Measurements from ENCODE around the gene BMPR2. TPM values are rescaled to one million over a fixed set of nuclear protein-coding genes. Genes with fewer than 3 reads are reported as not detected.

Gene BMPR2
- total and polyA plus RNA-seq, 2 donors (not counting 1 experiment from before 2014, with no cell fraction given): 21.6 to 65.8 TPM

GRCh38 chr2:202555356-202555755 lies 179.2 kb downstream of the BMPR2 start:
- Histone ChIP-seq H3K9ac (ENCODE audit: insufficient read depth, low read length) (no peak overlapping the region), H3K9me3 (ENCODE audit: control insufficient read depth, insufficient read depth, low read depth, low read length) (no peaks in the 10 kb centered on the region), H3K4me3 (replicated peaks in 1 of 4; ENCODE audit: control extremely low read depth in 1 of 4, insufficient read depth in 1 of 4, low read depth in 3 of 4, low read length in 4 of 4) (no peak overlapping the region), H3K27me3 (ENCODE audit: control insufficient read depth, insufficient read depth, low read length) (no peaks in the 10 kb centered on the region), H4K20me1 (ENCODE audit: control insufficient read depth, extremely low read depth, insufficient read depth, low read length) (no peaks in the 10 kb centered on the region), H3K36me3 (ENCODE audit: control insufficient read depth, insufficient read depth, low read length) (peaks cover 2% of the 10 kb centered on the region), H3K27ac (ENCODE audit: insufficient read depth, low read length) (no peak overlapping the region), H3K79me2 (ENCODE audit: control insufficient read depth, insufficient read depth, low read length) (no peaks in the 10 kb centered on the region), H2AFZ (ENCODE audit: low read length) (no peak overlapping the region), H3K4me2 (ENCODE audit: extremely low read depth, insufficient read depth, low read length) (no peak overlapping the region), H3K4me1 (ENCODE audit: control insufficient read depth, extremely low read depth, insufficient read depth, low read length) (no peaks in the 10 kb centered on the region)
- no peak for TF ChIP-seq CTCF (conservative IDR thresholded peaks at IDR 0.05 in 1 of 2, IDR thresholded peaks at IDR 0.05 in 1 of 2; ENCODE audit: low read depth in 1 of 2, low read length in 2 of 2)
- no peak for TF ChIP-seq EZH2 (IDR thresholded peaks at IDR 0.05; ENCODE audit: low read length, missing control alignments)
- no peak for DNase-seq (ENCODE audit: low read depth in 2 of 2)

GRCh38 chr2:202560200-202560599 lies 184.1 kb downstream of the BMPR2 start:
- no peak for TF ChIP-seq CTCF (conservative IDR thresholded peaks at IDR 0.05 in 1 of 2, IDR thresholded peaks at IDR 0.05 in 1 of 2; ENCODE audit: low read depth in 1 of 2, low read length in 2 of 2)
- TF ChIP-seq EZH2 (IDR thresholded peaks at IDR 0.05; ENCODE audit: low read length, missing control alignments): no peak
- Histone ChIP-seq H3K27ac (ENCODE audit: insufficient read depth, low read length) (no peak overlapping the region), H2AFZ (ENCODE audit: low read length) (no peak overlapping the region), H3K9ac (ENCODE audit: insufficient read depth, low read length) (no peak overlapping the region), H3K36me3 (ENCODE audit: control insufficient read depth, insufficient read depth, low read length) (peaks cover 2% of the 10 kb centered on the region), H3K27me3 (ENCODE audit: control insufficient read depth, insufficient read depth, low read length) (no peaks in the 10 kb centered on the region), H3K4me2 (ENCODE audit: extremely low read depth, insufficient read depth, low read length) (no peak overlapping the region), H3K4me3 (replicated peaks in 1 of 4; ENCODE audit: control extremely low read depth in 1 of 4, insufficient read depth in 1 of 4, low read depth in 3 of 4, low read length in 4 of 4) (no peak overlapping the region), H3K4me1 (ENCODE audit: control insufficient read depth, extremely low read depth, insufficient read depth, low read length) (no peaks in the 10 kb centered on the region), H4K20me1 (ENCODE audit: control insufficient read depth, extremely low read depth, insufficient read depth, low read length) (no peaks in the 10 kb centered on the region), H3K9me3 (ENCODE audit: control insufficient read depth, insufficient read depth, low read depth, low read length) (no peaks in the 10 kb centered on the region), H3K79me2 (ENCODE audit: control insufficient read depth, insufficient read depth, low read length) (no peaks in the 10 kb centered on the region)
- DNase-seq (ENCODE audit: low read depth in 2 of 2): no peak

DNA sequence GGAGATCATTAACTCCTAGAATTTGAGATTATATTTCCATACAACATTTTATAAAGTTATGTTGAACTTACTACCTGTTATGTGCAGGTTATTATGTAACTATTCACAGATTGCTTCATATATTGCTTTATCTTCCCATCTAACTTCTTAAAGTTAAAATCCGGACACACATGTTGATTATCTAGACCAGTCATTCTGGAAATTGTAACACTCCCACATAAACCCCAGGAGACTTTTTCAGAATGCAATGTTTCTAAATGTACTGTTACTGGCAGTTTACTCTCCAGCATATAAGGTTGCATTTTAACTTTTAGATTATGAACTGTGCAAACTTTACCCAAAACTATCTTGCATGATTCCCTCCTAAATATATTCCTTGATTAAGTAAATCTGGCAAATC lies 188.1 kb downstream of the BMPR2 start:
- H2AFZ ChIP-seq (ENCODE audit: low read length): no peak overlapping the region
- no peaks in the 10 kb centered on the region for H3K36me3 ChIP-seq (ENCODE audit: control insufficient read depth, insufficient read depth, low read length)
- no peaks in the 10 kb centered on the region for H3K79me2 ChIP-seq (ENCODE audit: control insufficient read depth, insufficient read depth, low read length)
- TF ChIP-seq EZH2 (IDR thresholded peaks at IDR 0.05; ENCODE audit: low read length, missing control alignments) (no peak), CTCF (conservative IDR thresholded peaks at IDR 0.05 in 1 of 2, IDR thresholded peaks at IDR 0.05 in 1 of 2; ENCODE audit: low read depth in 1 of 2, low read length in 2 of 2) (no peak)
- no peak overlapping the region for H3K4me3 ChIP-seq (replicated peaks in 1 of 4; ENCODE audit: control extremely low read depth in 1 of 4, insufficient read depth in 1 of 4, low read depth in 3 of 4, low read length in 4 of 4)
- no peak overlapping the region for H3K9ac ChIP-seq (ENCODE audit: insufficient read depth, low read length)
- no peak overlapping the region for H3K27ac ChIP-seq (ENCODE audit: insufficient read depth, low read length)
- DNase-seq (ENCODE audit: low read depth in 2 of 2): no peak
- no peak overlapping the region for H3K4me2 ChIP-seq (ENCODE audit: extremely low read depth, insufficient read depth, low read length)
- no peaks in the 10 kb centered on the region for H3K27me3 ChIP-seq (ENCODE audit: control insufficient read depth, insufficient read depth, low read length)
- H4K20me1 ChIP-seq (ENCODE audit: control insufficient read depth, extremely low read depth, insufficient read depth, low read length): no peaks in the 10 kb centered on the region
- no peaks in the 10 kb centered on the region for H3K9me3 ChIP-seq (ENCODE audit: control insufficient read depth, insufficient read depth, low read depth, low read length)
- H3K4me1 ChIP-seq (ENCODE audit: control insufficient read depth, extremely low read depth, insufficient read depth, low read length): no peaks in the 10 kb centered on the region
